NCI-H1436 (cell line): ENCODE measurements around the gene ZNF335.
"Not testable (repeated sequence)": the region's sequence is repeated elsewhere in the genome, so short reads cannot be mapped to it uniquely, and the experiment has no call there.

Experiments
- DNase-seq: peaks from one replicate; lab custom pipeline; 2025; lab: John Stamatoyannopoulos, UW

ZNF335 gene

DNA sequence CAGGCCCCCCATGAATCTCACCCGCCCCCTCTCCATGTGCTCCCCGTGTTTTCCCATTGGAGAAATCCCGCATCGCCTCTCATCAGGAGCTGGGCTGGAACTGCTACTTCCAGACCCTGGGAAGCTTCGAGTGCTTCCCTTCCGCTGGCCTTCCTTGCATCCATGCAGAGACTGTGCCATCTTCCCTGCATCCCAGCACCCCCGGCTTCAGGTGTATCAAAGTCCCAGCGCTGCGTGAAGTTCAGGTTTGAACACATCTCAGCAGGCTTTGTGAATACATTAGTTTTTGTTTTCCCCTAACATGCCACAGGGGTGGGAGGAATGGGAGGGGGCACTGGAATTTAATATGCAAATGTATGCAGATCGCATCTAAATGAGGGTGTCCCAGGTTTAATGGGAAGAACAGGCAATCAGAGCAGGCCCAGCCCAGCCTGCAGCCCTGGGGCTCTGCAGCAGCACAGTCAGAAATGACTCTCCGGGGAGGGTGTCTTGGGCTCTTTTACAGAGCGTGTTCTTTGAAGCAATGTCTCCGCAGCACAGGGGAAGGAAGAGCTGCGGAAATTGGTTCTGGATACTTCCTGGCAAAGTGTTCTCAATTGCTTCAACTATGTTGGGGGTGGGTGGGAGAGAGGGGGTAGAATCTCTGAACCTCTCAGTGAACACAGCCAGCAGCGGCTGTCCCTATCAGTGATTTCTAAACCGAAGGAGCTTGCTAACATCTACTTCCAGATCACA is 28.4 kb upstream of the ZNF335 start:
- no peak for DNase-seq

DNA sequence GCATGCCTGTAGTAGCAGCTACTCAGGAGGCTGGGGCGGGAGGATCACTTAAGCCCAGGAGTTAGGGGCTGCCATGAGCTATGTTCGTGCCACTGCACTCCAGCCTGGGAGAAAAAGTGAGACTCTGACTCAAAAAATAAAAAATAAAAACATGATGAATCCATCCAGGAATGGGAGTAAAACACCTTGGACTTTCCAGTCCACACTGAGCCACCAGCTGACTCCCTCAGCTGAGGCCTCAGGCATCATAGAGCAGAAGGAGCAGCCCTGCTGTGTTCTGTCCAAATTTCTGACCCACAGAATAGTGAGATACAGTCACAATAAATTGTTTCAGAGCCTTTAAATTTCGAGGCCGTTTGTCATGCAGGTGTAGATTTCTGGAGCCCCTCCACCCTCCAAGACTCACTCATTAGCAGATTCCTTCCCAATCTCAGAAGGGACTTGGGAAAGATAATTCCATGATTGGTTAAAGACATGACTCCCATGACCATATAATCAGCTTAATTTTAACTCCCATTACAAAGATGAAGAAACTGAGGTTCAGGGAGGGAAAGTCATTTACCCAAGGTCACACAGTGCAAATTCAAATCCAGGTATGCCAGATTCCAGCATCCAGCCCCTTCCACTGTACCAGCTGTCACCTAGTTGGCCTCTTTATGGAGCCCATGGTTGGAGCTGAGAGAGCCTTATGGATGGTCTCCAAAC is 27.7 kb upstream of the ZNF335 start:
- no peak for DNase-seq

DNA sequence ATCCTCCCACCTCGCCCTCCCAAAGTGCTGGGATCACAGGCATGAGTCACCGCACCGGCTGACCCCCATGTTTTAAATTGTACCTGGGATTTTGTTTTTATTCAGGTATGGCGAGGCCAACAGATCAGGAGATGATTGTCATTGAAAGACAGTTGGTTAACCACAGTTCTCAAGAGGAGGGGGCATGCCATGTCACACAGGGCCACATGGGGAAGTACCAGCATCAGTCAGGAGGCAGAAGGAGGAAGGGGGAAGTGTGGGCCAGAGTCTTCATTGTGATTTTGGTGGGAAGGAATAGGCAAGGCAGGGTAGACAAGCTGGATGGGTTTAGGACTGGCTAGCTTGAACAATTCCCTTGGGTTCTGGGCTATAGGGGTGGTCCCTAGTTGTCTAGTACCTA is 26.8 kb upstream of the ZNF335 start:
- no peak for DNase-seq

DNA sequence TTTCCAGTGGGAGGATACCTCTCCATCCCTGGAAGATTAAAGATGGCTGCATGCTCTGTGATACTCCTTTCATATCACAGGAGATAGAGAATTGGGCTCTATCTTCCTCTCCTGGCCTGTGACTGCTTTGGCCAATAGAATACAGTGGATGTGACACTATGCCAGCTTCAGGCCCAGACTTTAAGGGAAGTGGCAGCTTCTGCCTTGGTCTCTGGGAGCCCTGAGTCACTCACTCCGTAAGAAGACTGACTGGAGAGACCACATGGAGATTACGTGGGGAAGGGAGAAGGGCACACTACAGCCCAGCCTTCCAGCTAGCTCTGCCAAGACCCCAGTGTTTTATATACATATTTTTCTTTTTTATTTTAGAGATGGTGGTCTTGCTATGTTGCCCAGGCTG is 26.3 kb upstream of the ZNF335 start:
- DNase-seq: no peak

DNA sequence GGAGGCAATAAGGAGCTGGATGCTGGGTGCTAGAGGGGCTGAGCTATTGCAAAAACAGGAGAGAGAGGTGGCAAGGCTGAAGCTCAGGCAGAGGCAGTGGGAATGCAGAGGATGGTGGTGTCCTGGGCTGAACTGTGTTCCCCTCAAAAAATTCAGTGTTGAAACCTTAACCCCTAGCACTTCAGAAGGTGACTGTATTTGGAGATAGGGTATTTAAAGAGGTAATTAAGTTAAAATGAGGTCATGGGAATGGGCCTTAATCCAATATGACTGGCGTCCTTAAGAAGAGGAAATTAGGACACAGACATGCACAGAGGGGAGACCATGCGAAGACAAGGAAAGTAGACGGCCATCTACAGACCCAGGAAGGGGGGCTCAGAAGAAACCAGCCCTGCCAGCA is 25.2 kb upstream of the ZNF335 start:
- DNase-seq: no peak

DNA sequence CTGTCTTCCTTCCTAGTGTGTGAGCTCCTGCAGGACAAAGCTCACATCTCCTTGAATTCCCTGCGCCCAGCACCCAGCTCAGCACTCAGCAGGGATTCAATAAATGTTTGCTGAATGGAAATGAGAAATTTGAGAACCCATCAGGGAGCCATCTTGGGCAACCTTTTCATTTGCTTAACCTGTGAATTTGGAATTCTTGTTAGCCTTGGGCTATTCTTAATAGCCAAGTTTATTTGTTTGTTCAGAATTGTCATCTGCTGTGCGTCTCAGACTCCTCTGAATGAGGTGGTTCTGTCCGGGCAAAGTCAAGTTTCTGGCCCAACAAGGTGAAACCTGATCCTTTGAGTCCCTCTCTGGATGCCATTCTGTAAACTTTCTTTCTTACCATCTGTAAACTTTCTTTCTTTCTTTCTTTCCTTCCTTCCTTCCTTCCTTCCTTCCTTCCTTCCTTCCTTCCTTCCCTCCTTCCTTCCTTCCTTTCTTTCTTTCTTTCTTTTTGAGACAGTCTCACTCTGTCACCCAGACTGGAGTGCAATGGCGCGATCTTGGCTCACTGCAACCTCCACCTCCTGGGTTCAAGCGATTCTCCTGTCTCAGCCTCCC is 23.6 kb upstream of the ZNF335 start:
- not testable (repeated sequence) for DNase-seq

DNA sequence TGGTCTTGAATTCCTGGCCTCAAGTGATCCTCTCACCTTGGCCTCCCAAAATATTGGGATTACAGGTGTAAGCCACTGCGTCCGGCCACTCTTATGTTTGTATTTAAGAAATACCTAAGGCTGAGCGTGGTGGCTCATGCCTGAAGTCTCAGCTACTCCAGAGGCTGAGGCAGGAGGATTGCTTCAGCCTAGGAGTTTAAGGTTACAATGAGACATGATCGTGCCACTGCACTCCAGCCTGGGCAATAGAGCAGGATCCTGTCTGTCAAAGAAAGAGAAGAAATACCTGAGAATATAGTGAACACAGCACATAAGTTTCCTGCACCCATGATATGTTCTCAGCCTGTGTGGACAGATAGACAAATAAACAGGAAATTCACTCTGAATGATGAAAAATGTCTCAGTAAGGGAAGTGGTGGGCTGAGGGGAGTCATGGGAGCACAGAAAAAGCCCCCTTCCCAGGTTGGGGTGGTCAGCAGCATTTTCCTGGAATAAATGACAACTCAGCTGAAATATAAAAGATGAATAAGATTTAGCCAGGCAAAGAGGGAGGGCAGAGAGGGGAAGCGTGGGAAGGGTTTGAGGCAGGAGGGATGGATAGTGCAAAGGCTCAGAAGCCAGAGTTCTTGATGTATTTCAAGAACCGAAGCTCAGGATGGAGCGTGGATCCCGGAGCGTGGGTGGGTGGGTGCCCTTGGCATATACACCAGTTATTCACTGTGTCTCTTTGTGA is 22.9 kb upstream of the ZNF335 start:
- DNase-seq: no peak

DNA sequence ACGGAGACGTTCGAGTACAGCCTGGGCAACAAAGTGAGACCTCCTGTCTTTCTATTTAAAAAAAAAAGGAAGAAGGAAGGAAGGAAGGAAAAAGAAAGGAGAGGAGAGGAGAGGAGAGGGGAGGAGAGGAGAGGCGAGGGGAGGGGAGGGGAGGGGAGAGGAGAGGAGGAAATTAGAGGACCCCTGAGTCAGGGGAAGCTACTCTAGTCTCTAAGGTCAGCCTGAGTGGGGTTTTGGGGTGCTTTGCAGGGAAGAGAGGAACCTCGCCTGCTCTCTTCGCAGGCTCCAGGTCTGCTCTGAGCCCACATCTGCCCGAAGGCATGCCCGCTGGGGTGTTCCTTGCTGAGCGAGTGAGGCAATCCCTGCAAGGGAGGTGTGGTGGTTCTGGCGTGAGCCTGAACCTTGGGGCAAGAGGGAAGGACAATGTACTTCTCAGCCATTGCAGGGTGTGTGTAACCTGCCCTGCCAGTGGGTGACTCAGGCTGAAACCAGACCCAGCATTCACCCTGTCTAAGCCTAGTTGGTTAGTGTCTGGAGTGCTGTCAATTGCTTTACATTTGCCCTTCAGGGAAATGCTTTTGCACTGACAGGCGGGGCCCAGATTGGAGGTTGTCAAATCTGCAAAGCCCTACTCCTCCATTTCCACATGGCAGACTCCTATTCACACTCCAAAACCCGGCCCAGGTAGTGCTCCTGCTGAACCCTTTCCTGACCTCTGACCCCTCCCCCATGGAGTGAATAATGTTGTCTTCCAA is 21.4 kb upstream of the ZNF335 start:
- DNase-seq: no peak

DNA sequence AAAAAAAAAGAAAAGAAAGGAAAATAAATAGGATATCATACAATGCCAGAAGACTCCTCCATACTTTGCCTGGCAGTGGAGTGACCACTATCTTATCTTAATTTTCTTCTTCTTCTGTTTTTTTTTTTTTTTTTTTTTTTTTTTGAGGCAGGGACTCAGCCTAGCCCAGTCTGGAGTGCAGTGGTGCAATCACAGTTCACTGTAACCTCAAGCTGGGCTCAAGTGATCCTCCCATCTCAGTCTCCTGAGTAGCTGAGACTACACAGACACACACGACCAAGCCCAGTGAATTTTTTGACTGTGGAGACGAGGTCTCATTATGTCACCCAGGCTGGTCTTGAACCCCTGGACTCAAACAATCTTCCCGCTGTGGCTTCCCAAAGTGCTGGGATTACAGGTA is 19.6 kb upstream of the ZNF335 start:
- DNase-seq: no peak

DNA sequence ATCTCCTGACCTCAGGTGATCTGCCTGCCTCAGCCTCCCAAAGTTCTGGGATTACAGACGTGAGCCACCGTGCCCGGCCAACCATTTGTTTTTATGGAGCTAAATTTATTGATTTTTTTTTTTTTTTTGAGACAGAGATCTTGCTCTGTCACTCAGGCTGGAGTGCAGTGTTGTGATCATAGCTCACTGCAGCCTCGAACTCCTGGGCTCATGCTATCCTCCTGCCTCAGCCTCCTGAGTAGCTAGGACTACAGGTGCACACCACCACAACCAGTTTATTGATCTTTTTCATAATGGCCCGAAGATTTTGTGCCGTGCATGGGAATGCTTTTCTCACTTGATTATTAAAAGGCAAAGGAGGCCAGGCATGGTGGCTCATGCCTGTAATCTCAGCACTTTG is 16.8 kb upstream of the ZNF335 start:
- DNase-seq: not testable (repeated sequence)

DNA sequence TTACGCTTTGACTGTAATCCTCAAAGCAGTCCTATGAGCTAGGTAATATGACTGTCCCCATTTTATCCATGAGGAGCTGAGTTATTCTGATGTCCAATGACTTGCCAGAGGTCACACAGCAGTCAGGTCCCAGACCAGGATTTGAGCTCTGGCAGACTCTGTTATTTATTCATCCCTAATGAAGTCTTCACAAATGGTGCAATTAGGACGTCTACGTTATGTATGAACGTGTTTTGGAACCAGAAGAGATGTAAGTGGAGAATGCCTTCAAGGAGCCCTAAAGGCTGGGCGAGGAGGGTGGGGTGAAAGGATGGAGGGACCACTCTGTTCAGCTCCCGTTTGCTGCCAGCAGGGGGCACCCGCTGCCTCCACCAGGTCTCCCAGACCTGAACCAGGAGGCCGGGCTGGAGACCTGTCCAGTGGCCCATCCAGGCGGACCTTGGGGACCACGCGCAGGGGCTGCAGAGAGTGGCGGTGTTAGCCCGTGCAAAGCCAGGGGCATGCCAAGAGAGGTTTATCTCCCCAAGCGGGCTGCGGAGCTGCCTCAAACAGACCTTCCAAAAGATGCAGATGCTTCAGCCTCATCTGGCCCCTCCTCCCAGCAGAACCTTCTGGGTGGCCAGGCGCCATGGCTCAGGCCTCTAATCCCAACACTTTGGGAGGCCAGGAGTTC is 15.2 kb upstream of the ZNF335 start:
- peak; percentile 52 for DNase-seq

DNA sequence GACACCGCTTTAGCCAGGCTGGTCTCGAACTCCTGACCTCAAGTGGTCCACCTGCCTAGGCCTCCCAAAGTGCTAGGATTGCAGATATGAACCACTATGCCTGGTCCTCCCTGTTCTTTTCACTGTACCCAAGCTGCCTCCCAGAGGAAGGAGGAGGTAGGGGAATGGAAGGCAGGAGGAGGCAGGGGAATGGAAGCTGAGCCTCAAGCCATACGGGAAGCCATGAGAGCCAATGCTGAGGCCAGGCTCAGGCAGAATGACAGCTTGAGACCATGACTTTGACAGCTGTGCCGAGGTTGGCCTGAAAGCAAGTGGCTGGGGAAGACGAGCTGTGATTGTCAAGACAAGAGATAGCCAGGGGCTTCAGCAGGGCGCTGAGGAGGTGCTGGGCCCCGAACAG is 13.6 kb upstream of the ZNF335 start:
- no peak for DNase-seq

DNA sequence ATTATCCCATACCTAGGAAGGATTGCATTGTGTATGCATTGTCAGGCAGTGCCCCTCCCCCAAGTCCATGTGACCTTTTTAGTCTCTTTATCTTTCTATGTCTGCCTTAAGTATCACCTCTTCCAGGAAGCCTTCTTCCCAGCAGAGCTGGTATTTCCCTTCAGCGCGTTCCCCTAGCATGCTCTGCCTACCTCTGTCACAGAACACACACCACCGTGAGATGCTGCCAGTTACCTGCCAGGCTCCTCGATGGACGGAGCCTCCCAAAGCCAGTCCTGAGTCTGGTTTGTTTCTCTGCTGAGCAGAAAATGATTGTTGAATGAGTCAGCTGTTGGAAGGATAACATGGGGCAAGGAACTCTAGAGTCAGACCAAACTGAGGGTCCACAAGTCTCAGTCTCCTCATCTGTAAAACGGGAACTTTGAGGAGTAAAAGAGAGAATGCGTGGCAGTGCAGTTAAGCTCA is 11.3 kb upstream of the ZNF335 start:
- DNase-seq: no peak

DNA sequence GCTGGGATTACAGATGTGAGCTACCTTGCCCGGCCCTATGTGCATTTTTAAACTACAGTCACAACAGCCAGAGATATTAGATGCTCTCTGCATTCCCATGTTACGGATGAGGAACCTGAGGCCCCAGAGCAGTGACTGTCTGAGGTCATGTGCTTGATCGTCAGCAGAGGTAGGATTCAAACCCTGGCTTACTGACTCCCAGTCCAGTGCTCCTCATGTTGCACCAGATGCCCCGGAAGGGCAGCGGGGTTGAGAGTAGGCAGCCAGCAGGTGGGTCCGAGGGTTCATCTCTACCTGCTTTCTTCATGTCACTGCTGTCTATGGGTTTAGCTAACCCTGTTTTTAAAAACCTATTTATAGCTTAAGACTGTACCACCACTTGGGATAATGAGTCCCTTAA is 9.3 kb upstream of the ZNF335 start:
- DNase-seq: no peak

DNA sequence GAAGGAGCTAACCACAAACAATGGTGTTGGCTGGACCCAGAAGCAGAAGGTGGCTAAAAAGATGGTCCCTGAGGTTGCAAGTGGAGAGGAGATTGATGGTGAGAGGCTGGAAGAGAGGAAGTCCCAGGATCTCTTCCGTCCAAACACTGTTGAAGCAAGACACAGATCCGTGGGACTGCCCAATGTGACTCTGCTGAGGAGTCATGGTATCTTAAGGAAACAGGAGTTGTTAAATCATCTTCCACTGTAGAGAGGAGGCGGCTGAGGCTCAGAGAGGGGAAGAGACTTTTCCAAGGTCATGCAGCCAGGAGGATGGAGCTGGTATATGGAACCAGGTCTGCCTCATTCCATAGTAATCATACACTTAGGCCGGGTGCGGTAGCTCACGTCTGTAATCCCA is 4.1 kb upstream of the ZNF335 start:
- DNase-seq: no peak

DNA sequence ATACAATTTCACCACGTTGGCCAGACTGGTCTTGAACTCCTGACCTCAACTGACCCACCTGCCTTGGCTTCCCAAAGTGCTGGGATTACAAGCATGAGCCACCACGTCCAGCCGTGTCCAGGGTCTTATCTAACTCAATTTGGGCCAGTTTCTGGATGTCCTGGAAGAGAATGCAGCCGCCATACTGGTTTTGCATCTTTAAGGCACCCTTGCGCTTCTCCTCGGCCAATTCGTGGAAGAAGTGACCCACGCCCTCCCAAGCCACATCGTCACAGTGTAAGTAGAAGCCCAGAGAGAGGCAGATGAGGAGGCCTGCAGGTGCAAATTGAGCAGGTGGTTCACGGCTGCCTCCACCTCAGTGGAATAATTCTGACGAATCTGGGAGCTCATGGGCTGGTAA is 3.7 kb upstream of the ZNF335 start:
- no peak for DNase-seq

DNA sequence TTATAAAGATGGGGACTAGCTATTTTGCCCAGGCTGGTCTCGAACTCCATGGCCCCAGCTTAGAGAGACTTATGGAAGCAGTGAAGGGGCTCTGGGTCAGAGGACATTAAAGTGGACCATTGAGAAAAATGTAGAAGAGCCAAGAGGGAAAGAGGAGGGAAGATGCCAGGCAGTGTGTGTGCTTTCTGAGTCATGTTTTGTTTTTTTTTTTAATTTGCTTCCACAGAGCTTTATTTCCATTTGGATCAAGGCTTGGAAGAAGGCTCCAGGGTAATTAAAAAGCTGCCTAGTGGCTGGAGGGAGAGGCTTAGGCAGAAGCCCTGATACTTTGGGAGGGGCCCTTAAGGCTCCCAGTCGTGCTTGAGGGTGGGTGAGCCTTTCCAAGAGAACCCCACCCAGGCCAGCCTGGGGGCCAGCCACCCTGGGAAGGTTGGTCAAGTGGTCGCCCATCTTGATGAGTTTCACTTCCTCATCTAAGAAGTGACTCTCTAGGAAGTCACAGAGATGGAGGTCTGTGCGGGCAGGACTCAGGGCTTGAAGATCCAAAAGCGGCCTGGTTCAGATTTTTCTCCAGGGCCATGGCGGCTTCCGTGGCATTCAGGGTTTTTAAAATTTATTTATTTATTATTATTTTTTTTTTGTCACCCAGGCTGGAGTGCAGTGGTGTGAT is 3.0 kb upstream of the ZNF335 start:
- no peak for DNase-seq

DNA sequence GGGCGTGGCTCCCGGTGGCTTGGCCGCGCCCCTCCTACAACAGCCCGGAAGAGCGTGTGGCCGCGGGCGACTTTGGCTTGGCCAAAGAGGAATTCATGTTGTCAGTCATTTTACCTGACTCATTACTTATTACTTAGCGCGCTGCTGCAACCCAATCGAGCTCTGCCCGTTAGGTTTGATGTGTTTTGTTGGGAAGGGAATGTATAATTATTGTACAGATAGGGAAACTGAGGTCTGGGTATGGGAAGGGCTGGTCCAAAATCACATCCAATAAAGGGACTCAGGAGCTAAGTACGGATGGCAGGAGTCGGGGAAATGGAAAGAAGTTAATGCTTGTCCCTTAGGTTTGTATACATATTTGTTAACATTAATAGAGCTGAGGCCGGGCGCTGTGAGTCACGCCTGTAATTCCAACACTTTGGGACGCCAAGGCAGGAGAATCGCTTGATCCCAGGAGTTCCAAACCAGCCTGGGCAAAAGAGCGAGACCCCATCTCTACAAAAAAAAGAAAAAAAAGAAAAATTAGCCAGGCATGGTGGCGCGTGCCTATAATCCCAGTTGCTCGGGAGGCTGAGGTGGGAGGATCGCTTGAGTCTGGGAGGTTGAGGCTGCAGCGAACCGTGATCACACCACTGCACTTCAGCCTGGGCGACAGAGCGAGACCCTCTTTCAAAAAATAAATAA is 639 bp upstream of the ZNF335 start:
- no peak for DNase-seq

DNA sequence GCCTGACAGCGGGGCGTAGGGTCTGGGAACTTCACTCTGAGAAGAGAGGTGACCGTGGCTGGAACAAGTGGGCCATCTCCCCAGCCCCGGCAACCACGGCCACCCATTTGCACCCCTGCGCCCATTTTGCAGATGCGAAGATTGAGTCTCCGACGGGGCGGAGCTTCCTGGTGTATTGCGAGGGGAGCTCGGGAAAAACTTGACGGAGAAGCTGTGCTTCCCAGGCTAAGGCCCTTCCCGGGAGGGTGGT is 653 bp downstream of the ZNF335 start:
- DNase-seq: no peak

DNA sequence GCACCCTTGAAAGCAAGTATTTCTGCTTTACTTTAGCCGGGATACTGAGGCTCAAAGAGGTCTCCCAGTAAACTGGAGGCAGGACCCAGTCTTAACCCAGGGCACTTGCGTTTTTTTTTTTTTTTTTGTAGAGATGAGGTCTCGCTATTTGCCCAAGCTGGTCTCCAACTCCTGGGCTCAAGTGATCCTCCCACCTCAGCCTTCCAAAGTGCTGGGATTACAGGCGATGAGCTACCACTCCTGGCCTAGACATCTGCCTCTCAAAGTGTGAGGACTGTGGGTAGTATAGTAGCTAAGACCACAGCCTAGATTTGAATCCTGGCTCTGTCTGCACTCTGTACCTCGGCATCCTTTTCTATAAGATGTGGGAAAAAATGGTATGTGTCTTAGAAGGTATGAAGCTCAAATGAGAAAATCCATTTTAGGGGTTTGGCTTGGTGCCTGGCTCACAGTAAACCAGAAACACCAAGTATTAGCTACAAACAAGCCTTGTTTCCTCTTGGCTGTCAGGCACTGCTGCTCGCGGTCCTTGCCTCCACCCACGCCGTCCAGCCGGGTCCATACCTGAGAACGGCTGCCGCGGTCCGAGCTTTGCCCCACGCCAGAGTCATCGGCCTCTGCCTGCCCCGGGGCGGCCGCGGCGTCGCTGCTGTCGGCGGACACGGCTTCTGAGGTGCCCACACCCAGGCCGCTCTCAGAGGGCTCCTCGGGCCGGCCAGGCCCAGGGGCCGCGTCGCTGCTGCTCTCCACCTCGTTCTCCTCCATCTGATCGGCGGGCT is 1.2 kb downstream of the ZNF335 start:
- DNase-seq: no peak
